ENCODE data around the gene TTLL3.

TTLL3 gene

DNA sequence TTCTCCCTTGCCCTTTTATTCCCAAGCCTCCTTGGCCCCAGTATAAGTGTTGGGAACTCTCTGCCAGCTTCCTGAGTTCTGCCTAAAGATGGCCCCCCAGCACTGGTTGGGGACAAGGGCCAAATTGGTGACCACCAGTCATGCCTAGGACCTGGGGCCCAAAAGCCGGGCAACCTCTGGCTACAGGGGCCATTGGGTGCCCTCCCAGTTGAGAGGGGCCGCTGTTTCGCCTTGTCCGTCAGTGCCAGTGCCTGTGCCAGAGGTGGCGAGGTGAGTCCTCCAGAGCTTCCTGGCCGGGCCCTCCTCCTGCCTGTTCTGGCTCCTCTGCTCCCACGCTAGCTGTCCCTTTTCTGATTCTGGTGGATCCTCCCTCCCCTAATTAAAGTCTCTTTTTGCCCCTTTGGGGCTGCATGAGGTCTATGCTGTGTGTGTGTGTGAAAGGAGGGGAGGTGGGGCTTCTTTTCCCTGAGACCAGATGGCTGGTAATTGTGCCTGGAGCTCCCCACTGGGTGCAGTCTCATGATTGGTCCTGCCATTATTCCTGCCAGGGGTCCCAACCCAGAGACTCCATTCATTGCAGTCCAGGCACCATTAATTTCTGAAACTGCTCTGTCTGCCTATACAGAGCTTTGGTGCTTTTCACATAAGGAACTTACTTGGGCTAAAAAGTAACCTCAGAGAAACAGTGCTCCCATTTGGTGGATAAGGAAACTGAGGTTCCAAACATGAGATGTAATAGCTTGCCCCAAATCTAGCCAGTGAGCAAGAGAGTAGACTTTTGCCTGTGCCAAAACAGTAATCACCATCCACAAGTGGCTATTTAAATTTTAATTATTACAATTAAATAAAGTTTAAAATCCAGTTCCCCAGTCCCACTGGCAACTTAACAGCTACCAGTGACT, 3.1 kb upstream of the TTLL3 start:
- no peak for DNase-seq

DNA sequence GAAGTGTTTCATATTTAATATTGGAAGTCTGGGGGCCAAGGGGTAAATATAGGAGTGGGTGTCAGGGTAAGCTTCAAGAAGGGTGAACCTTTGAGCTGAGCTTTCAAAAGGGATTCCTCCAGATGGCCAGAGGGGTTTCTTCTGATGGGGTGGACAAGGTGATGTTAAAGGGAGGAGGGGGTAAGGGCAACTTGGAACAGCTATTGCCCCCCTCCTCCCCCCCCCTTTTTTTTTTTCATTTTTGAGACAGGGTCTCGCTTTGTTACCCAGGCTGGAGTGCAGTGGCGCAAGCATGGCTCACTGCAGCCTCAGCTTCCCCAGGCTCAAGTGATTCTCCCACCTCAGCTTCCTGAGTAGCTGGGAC, 2.1 kb upstream of the TTLL3 start:
- DNase-seq: no peak

DNA sequence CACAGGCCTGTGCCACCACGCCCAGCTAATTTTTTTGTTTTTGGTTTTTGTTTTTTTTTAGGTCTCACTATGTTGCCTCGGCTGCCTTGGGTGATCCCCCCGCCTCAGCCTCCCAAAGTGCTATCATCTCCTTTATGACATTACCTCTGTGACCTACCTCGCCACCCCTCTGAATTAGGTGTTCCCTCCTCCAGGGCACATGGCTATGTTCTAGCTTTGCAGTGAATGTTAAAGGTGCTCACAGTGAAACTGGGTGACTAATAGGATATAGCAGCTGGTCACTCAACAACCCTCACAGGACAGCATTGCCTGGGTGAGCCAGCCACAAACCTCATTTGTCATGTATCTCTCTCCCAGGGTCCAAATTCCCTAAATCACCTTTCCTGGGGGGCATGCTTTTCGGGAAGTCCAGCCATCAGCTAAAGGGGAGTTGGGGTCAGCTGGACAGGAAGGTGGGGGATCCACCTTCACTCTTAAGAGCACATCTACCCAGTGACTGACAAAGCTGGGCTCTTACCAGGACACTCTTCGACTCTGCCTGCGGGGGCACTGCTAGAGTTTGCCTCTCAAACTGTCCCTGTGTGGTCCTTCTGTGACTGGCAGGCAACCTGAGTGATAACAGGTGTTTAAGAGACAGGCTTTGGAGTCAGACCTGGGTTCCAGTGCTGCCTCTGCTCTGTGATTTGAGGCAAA, 1.6 kb upstream of the TTLL3 start:
- DNase-seq: peak; percentile 29

DNA sequence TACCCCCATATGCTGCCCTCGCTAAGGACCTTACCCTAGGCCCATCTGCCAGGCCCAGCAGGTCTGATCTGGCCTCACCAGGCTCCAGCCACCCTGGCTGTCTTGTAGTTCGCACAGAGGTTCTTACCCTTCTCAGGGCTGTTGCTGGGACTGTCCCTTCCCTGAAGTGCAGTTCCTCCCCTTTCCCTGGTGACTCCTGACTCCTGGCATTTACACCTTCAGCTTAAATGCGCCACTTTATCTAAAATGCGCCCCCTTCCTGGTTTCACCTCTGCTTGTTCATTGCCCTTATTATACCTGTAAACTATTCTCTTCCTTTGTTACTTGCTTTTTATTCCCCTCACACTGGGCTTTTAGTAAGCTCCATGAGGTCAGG, 835 bp upstream of the TTLL3 start:
- DNase-seq: no peak

DNA sequence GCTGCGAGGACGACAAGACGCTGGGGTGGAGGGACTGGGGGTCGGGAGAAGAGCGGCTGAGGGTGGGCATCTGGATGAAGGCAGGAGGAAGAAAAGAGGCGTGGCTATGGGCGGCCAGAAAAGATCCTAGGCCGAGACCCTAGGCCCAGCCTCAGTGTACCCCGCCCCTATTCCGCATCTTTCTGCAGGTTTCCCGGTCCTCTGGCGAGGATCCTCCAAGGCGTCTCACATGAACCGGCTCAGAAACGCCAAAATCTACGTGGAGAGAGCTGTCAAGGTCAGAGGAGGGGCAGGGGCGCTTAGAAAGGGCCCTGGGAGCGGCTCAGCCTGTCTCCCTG, 340 bp downstream of the TTLL3 start:
- no peak for DNase-seq

DNA sequence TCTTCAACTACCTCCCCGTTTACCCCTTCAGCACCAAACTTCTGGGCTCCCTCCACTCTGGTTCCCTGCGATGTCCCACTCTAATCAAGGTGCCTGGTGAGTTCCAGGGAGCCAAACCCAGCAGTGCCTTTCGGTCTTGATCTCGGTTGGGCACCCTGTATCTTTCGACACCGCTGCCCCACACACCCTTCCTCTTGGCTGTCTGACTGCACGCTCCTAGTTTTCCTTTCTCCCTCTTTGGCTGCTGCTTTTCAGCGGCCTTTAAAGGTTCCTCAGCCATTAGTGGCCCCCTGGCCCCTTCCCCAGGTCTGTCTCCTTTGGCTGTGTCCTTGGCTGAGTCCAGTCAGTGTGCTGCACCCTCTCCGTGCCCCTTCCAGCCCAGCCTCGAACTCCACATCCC, 784 bp downstream of the TTLL3 start:
- DNase-seq: no peak

DNA sequence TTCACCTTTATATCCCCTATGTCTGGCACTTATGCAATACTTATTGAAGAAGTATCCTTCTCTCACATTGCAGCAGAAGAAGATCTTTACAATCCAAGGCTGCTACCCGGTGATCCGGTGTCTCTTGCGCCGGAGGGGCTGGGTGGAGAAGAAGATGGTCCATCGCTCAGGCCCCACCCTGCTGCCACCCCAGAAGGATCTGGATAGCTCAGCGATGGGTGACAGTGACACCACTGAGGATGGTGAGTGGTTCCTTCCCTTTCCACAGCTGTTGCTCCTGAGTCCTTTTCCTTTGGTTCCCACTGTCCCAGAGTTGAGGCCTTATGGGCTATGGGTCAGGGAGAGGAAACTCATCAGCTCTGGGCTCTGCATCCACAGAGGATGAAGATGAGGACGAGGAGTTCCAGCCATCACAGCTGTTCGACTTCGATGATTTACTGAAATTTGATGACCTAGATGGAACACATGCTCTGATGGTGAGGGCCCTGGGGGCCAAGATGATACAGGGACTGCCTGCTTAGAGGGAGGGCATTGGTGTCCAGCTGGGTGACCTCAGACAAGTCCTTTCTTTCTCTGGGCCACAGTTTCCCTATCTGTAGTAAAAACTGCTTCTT, 2.9 kb downstream of the TTLL3 start:
- DNase-seq: no peak

DNA sequence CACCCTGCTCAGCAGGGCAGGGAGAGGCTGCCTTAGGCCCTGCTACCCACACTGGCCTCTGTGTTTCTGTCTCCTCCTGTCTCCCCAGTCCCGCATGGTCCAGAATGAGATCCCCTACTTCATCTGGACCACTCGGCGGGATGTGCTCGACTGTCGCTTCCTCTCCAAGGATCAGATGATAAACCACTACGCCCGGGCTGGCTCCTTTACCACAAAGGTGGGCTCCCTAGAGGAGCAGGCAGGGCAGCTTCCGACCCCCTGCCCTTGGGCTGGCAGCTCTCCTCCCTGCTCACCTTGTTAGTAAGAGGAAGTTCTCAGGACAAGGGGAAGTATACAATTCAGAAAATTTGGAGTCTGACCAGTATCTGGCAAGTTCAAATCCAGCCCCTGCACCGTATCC, 5.9 kb downstream of the TTLL3 start:
- DNase-seq: no peak

DNA sequence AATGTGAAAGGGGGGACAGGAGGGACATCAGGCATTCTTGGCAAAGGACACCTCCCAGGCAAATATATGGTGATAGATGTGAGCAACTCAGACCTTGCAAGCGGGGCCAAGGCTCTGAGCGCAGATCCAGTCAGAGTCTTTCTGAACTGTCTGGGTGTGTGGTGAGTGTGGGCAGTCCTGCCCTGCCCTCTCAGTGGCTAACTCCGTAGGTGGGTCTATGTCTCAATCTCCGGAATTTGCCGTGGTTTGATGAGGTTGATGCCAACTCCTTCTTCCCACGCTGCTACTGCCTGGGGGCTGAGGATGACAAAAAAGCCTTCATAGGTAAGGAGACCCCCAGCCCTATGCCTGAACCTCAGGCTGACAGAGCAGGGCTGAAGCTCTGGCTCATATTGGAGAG, 7.4 kb downstream of the TTLL3 start:
- no peak for DNase-seq

DNA sequence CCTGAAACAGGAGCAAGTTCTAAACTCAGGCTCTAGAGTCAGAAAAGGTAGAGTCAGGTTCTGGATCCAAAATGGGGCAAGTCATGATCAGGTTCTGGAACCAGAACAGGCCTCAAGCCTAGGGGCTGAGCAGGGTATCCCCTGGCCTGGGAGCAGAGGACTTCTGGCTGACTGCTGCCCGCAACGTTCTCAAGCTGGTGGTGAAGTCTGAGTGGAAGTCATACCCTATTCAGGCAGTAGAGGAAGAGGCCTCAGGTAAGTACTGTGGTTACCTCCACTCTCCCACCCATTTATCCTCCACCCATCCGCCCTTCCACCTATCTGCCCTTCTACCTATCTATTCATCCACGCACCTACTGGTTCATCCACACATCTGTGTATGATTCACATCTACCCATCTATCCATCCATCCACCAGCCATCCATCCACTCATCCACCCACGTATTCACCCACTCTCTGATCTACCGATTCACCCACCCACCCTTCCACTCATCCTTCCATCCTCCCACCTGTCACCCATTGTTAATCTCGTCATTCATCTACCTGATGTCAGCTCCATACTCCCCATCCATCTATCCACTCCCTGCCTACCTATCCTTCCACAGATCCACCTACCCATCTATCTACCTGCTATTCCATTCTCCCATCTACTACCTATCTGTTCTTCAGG, 8.7 kb downstream of the TTLL3 start:
- no peak for DNase-seq

DNA sequence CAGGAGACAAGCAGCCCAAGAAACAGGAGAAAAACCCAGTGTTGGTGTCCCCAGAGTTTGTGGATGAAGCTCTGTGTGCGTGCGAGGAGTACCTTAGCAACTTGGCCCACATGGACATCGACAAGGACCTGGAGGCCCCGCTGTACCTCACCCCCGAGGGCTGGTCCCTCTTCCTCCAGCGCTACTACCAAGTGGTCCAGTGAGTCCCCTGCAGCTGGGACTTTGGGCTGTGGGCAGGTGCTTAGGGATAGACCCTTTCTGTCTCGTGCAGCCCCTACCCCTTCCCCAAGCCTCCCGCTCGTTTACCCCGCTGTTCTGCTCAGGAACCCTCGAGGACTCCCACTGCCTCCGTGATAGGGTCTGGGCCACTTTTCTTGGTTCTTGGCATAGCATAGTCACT, 10.5 kb downstream of the TTLL3 start:
- no peak for DNase-seq

DNA sequence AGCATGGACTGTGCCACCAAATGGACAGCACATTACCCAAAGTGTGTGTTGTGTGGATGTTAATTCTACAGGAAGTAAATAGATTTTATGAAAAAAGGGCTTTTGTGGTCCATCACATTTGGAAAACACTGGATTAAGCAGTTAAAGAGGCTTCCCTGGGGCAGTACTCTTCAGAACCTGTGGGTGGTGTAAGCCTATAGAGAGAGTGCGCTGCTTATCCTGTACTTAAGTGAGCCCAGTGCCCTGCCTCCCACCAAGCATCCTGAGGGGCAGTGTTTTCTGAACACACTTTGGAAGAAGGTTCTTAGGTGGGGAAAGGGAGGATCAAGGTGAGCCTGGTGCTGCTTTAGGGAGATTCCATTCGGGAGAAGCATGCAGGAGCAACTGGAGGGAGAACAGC, 10.9 kb downstream of the TTLL3 start:
- DNase-seq: no peak

DNA sequence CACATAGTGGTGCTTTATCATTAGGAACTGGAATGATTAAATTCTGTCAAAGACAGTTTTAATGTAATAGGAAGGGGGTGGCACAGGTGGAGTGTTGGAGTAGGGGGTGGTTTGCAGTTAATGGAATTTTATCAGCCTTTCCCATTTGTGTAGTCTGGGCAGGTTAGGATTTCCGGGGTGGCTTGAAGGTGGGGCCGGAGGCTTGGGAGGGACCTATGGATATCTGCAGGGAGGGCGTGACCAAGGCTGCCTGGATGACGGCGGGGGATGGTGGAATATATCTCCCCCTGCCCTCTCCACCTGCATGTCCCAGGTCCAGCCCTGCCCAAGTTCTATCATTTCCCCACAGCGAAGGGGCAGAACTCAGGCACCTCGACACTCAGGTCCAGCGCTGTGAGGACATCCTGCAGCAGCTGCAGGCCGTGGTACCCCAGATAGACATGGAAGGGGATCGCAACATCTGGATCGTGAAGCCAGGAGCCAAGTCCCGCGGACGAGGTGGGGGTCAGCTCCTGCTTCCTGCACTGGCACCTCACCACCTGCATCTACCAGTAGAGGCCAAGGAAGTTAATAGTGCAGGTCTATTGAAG, 15.5 kb downstream of the TTLL3 start:
- no peak for DNase-seq

DNA sequence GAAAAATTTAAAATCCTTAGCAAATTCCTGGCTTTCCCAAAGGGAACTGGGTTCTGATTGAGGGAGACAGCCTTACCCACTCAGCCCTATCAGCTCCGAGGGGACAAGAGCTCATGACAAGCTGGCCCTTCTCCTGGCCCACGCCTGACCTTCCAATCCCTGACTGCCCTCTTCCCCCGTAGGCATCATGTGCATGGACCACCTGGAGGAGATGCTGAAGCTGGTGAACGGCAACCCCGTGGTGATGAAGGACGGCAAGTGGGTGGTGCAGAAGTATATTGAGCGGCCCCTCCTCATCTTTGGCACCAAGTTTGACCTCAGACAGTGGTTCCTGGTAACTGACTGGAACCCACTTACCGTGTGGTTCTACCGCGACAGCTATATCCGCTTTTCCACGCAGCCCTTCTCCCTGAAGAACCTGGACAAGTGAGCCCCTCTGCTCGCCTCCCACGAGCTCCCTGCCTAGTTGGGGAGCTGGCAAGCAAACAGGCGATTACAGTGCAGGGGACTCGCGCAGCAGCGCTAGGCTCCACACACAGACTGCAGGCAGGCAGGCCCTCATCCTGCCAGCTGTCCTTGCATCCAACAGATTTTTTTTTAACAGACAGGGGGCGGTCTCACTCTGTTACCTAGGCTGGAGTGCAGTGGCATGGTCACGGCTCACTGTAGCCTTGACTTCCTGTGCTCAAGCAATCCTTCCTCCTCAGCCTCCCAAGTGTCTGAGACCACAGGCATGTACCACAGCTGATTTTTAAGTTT, 16.9 kb downstream of the TTLL3 start:
- peak; percentile 32 for DNase-seq

DNA sequence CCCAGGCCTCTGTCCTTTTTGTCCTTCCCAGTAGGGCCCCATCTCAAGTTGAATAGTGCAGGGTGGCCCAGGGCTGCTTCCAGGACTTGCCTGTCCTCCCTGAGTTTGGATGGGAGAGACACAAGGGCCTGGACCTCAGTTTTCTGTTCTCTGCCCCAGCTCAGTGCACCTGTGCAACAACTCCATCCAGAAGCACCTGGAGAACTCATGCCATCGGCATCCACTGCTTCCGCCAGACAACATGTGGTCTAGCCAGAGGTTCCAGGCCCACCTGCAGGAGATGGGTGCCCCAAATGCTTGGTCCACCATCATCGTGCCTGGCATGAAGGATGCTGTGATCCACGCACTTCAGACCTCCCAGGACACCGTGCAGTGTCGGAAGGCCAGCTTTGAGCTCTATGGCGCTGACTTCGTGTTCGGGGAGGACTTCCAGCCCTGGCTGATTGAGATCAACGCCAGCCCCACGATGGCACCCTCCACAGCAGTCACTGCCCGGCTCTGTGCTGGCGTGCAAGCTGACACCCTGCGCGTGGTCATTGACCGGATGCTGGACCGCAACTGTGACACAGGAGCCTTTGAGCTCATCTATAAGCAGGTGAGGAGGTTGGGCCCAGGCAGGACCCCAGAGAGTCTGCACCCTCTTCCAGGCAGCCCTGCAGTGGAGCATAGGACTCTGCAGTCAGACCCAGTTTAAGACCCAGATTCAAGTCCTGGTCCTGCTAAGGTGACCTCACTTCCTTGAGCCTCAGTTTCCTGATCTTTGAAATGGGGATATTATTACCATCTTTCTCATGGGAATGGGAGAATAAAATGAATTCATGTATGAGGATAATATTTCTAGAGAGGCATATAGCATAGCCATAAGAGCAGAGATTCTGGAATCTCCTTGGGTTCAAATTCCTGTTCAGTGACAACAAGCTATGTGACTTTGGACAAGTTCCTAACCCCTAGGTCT, 19.0 kb downstream of the TTLL3 start:
- no peak for DNase-seq

DNA sequence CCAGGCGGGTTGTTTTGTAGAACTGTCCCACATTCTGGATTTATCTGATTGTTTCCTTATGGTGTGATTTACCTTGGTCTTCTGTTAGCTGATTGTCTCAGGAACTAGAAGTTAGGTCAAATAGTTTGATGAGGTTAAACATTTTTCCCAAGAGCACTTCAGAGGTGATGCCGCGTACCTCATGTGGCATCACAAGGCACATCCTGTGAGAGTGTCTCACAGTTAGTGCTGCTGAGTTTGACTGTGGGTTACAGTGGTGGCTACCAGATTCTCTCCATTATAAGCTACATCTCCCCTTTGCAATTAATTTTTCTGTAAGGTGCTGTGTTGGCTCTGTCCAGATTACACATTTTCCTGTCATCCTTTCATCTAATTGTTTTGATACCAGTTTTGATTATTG, 21.2 kb downstream of the TTLL3 start:
- no peak for DNase-seq

DNA sequence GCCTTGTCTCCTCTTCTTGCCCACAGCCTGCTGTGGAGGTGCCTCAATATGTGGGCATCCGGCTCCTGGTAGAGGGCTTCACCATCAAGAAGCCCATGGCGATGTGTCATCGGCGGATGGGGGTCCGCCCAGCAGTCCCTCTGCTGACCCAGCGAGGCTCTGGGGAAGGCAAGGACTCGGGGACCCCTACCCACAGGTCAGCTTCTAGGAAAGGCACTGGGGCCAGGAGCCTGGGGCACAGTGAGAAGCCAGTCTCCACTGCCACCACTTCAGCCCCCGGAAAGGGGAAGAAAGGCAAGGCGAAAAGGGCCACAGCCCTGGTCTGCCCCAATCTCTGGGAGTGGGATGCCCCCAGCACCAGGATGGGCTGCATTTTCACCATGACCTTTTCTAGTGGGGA, 23.0 kb downstream of the TTLL3 start:
- no peak for DNase-seq

DNA sequence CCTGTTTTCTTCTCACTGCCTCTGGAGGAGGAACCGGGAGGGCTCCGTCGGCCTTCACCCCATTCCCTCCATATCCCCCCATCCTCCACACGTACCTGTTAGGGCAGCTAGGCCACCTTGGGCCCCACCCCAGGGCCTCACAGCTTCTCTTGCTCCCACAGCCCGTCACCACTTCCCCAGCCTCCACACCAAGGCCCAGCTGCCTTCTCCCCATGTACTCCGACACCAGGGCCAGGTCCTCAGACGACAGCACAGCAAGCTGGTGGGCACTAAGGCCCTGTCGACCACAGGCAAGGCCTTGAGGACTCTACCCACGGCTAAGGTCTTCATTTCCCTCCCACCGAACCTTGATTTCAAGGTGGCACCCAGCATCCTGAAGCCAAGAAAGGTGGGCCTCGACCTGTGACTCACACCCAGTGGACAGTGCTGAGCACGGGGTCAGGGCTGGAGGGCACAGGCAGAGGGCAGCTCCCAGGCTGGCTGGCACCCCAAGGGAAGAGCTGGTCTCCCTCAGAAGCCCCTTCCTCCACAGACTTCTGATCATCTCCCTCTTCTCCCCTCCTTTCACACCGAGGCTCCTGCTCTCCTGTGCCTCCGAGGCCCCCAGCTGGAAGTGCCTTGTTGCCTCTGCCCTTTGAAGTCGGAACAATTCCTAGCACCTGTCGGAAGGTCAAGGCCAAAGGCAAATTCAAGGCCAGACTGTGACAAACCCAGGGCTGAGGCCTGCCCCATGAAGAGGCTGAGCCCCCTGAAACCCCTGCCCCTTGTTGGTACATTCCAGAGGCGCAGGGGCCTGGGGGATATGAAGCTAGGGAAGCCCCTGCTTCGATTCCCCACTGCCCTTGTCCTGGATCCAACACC, 24.7 kb downstream of the TTLL3 start:
- no peak for DNase-seq

DNA sequence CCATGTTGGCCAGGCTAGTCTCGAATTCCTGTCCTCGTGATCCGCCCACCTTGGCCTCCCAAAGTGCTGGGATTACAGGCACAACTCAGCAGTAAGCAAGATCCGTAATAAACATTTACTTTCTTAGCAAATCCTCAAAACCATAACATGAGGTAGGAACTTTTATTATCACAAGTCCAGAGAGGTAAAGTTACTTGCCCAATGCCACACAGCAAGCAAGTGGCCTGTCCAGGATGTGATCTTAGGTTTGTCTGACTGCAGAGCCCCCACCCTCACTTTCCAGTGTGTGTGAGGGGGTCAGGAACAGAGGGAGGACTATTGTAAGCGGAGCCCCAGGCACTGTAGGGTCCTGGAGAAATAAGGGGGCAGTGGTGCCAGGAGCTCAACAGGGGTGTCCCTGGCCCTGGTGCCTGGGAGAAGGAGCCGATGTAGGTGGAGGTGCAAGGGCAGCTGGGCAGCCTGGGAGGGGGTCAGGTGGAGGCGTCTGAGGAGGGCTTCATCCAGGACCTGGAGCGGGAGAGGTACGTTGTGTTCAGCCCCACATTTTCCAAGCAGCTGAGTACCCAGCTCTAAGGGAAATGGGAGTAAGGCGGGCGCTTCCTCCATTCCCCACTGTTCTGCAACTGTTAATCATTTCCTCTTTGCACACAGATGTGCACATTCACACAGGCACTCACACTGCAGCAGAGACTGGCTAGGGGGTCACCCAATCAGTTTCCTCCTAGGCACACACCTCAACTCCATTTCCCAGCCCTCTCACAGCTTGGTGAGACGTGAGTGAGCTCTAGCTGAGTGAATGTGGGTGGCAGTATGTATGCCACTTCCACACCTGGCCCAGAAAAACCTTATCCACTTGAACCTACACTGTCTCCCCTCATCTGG, 27.9 kb downstream of the TTLL3 start:
- no peak for DNase-seq

Measured in fibroblast of skin of back (primary cell).